Testis (tissue), 3 donors: ENCODE results near the gene NDST1. TPM values are rescaled to one million over a fixed set of nuclear protein-coding genes. Genes with fewer than 3 reads are reported as not detected.

Experiments used
- DNase-seq: peaks from one replicate; pipeline ENCODE4 v3.0.0-alpha.2; 2019
- H3K27ac ChIP-seq, 2 donors: fragments of 200-600 bp; sonication (generic); one replicate each; pipeline ENCODE4 v1.5.1; 2019
- H3K27me3 ChIP-seq: fragments of 200-600 bp; sonication (generic); one replicate; pipeline ENCODE4 v1.5.1; 2019
- H3K36me3 ChIP-seq: fragments of 200-600 bp; sonication (generic); one replicate; pipeline ENCODE4 v1.5.1; 2017; ENCODE audit warnings: low read depth; ENCODE audit errors: missing control alignments
- H3K4me1 ChIP-seq: fragments of 200-600 bp; sonication (generic); one replicate; pipeline ENCODE4 v1.5.1; 2019
- H3K4me3 ChIP-seq, 2 donors: fragments of 200-600 bp; sonication (generic); one replicate each; pipeline ENCODE4 v1.5.1; 2017 to 2019
- H3K9me3 ChIP-seq: fragments of 200-600 bp; sonication (generic); one replicate; pipeline ENCODE4 v1.5.1; 2017
- POLR2A ChIP-seq: fragments of 450-650 bp; IDR thresholded peaks from one replicate; pipeline ENCODE4 v1.6.1; 2017; ENCODE audit warnings: antibody characterized with exemption, mild to moderate bottlenecking, moderate library complexity
- WGBS, 2 donors: methylation state at CpG; one replicate each; pipeline ENCODE4 v1.1.5; 2018; 5-methylcytosine and 5-hydroxymethylcytosine counted together
- intact Hi-C: fragments of 100-400 bp; cut with DNase I; formaldehyde crosslinking; loops from one replicate; pipeline ENCODE4 v1.15.1; 2023; ENCODE audit warnings: low total_unique reads
- polyA plus RNA-seq: library from polyadenylated mRNA; stranded (reverse); fragments of 350-450 nt; fragmentation: Illumina TruSeq; extraction: RNeasy Lipid Tissue Mini Kit (QIAGEN cat#74804); gene quantifications from one replicate; pipeline ENCODE4 v1.2.3, GENCODE V29; 2014; ENCODE audit warnings: low read depth, low replicate concordance; ENCODE audit not compliant: insufficient read depth
- total RNA-seq, 2 donors: library from RNA; depleted of rRNA; stranded (reverse); fragments of >200 nt; gene quantifications; one replicate each; pipeline ENCODE4 v1.2.3, GENCODE V29; 2016
- TF ChIP-seq, protein P1 (sequence below), 3 experiments: fragments of 450-650 bp in 2 of 3; fragments of 200-600 bp in 1 of 3; sonication (generic) in 1 of 3; IDR thresholded peaks; one replicate each; pipeline ENCODE4 v1.5.1; 2016 to 2019; ENCODE audit warnings: antibody characterized with exemption in 3 of 3, mild to moderate bottlenecking in 2 of 3, moderate library complexity in 1 of 3

The NDST1 gene
- total and polyA plus RNA-seq, 3 donors from 2014 or later: 55.0 to 174 (median 167) TPM

DNA sequence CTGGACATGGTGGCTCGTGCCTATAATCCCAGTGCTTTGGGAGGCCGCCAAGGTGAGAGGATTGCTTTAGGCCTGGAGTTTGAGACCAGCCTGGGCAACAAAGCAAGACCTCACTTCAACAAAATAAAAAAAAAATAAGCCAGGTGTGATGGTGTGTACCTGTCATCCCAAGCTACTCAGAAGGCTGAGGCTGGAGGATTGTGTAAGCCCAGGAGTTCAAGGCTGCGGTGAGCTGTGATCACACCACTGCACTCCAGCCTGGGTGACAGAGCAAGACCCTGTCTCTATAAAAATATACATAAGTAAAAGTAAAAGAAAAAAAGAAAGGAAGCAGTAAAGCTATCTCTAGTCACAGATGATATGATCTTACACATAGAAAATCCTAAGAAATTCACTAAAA, 73.0 kb downstream of the NDST1 start:
- peaks cover 6% of the 10 kb centered on the region for H3K4me1 ChIP-seq
- DNase-seq: no peak
- no peak overlapping the region for H3K4me3 ChIP-seq
- TF ChIP-seq, protein P1, sequence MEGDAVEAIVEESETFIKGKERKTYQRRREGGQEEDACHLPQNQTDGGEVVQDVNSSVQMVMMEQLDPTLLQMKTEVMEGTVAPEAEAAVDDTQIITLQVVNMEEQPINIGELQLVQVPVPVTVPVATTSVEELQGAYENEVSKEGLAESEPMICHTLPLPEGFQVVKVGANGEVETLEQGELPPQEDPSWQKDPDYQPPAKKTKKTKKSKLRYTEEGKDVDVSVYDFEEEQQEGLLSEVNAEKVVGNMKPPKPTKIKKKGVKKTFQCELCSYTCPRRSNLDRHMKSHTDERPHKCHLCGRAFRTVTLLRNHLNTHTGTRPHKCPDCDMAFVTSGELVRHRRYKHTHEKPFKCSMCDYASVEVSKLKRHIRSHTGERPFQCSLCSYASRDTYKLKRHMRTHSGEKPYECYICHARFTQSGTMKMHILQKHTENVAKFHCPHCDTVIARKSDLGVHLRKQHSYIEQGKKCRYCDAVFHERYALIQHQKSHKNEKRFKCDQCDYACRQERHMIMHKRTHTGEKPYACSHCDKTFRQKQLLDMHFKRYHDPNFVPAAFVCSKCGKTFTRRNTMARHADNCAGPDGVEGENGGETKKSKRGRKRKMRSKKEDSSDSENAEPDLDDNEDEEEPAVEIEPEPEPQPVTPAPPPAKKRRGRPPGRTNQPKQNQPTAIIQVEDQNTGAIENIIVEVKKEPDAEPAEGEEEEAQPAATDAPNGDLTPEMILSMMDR (IDR thresholded peaks at IDR 0.05): no peak
- TF ChIP-seq POLR2A: no peak
- H3K9me3 ChIP-seq: no peaks in the 10 kb centered on the region
- no peak overlapping the region for H3K27ac ChIP-seq
- no peaks in the 10 kb centered on the region for H3K36me3 ChIP-seq
- WGBS, 2 donors: 93 to 95% methylated on average over 3 of the region's 3 CpGs
- H3K27me3 ChIP-seq: no peaks in the 10 kb centered on the region
- intact Hi-C loops: no loop called here

DNA sequence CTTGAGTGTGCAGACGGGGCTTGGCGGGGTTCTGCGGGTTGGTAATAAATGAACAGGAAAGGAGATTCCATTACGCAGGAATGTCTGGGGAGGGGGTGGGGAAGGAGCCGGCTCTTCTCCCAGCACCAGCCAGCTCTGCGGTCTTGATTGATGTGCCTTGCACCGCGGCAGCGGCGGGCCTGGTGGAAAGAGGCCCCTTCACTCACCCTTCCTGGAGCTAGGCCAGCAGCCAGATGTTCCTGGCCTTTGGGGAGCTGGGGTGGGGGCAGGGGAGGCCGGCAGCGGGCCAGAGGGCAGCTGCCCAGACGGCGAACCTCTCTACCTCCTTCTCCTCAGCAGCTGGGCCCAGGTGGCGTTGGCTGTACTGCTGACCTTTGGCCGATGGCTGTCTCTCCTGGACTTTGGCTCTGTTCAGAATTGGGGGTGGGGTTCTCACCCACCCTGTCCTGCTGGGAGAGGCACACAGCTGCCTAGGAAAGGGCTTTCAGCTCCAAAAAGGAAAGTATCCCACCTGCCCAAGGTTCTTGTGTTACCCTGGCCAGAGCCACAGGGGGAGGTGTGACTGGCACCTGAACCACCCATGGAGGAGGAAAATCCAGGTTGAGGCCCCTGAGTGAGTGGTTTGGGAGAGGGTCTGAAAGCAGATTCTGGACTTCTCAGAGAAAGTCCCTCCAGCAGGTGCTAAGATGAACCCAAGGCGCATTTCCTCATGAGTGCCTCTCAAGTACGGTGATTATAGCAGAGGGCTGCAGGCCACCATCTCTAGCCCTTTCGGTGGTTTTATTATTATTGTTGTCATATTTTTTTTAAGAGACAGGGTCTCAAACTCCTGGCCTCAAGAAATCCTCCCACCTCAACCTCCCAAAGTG, 74.5 kb downstream of the NDST1 start:
- no peak for TF ChIP-seq POLR2A
- TF ChIP-seq, protein P1 (IDR thresholded peaks at IDR 0.05): no peak
- intact Hi-C loops: no loop called here
- no peak overlapping the region for H3K4me3 ChIP-seq

DNA sequence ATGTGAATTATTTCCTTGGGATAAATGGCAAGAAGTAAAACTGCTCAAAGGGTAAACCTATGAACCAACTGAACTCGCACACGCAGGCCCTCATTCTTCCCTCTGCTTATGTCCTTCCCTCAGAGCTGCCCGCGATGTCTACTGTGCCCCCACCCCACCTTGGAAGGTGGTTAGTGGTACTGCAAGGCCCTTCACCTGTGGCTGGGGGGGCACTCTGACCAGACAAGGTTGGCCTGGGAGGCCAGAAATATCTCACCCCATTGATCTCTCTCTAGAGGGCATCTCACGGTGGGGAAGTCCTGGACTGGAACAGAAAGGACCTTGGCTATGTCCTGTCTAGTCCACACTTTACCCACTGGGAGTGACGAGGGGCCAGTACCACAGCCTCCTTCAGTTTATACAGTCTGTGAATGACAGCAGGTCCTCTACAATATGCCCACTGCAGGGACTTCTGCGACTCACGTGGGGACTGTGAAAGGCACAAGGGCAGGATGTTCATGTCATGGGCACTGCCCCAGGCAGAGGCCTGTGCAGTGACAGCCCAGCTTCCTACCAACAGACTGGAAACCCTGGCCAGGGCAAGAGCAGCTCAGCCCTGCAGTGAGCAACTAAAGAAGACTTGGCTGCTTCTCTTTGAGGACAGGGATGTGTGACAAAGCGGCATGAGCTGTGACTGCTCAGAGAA, 75.8 kb downstream of the NDST1 start:
- 67 to 92% methylated on average over 9 of the region's 9 CpGs for WGBS, 2 donors
- Histone ChIP-seq H3K4me3 (no peak overlapping the region), H3K36me3 (no peaks in the 10 kb centered on the region), H3K9me3 (no peaks in the 10 kb centered on the region), H3K27ac (no peak overlapping the region), H3K4me1 (peaks cover 6% of the 10 kb centered on the region), H3K27me3 (no peaks in the 10 kb centered on the region)
- DNase-seq: no peak
- TF ChIP-seq, protein P1 (IDR thresholded peaks at IDR 0.05): no peak
- TF ChIP-seq POLR2A: no peak
- intact Hi-C loops: no loop called here

More for the DNA sequence above, 74.5 kb downstream of the NDST1 start:
- Histone ChIP-seq H3K9me3 (no peaks in the 10 kb centered on the region), H3K27me3 (no peaks in the 10 kb centered on the region), H3K4me1 (peaks cover 6% of the 10 kb centered on the region), H3K36me3 (no peaks in the 10 kb centered on the region), H3K27ac (no peak overlapping the region)
- no peak for DNase-seq
- WGBS, 2 donors: 43 to 47% methylated on average over 13 to 17 of the region's 19 CpGs

DNA sequence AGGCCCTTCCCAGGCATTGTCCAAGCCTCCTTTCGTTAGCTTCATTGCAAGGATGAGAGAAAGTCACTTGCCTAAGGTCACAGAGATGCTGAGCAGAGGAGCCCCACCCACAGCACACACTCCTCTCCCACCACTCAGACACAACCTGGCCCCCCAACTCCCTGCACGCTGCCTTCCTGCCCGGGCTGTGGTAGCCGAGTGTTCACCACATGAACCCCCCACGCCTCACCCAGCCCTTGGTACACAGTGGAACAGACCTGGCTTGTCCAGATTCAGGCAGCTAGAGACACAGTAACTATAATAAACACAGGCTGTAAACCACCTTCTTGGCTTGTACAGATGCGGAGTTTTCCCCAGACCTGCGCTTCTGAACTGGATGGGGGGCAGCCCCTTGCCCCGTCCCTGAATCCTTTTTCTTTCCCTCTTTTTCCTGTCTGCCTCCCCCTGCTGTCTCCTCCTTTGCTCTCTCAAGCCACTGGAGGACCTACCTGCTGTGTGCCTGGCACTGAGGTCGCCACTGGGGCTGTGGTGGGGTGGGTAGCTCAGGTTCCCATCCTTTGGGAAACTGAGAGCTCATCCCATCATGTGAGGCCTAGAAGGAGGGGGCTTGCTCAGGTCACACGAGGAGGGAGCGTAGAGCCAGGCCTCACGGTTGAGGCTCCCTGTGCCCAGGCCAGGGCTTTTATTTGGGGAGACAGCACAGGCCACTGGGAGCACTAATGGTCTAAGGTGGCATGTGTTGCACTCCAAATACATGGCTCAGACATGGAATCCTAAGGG, 76.8 kb downstream of the NDST1 start:
- H3K27me3 ChIP-seq: no peaks in the 10 kb centered on the region
- H3K4me1 ChIP-seq: peaks cover 8% of the 10 kb centered on the region
- intact Hi-C loops: no loop called here
- no peaks in the 10 kb centered on the region for H3K9me3 ChIP-seq
- WGBS, 2 donors: 89 to 95% methylated on average over 12 of the region's 12 CpGs
- TF ChIP-seq, protein P1 (IDR thresholded peaks at IDR 0.05): no peak
- TF ChIP-seq POLR2A: no peak
- H3K27ac ChIP-seq: no peak overlapping the region
- no peaks in the 10 kb centered on the region for H3K36me3 ChIP-seq
- H3K4me3 ChIP-seq: no peak overlapping the region
- no peak for DNase-seq
